Measurements from ENCODE around the gene IBTK.

- TF ChIP-seq POLR2A (IDR thresholded peaks at IDR 0.05; ENCODE audit: low read depth, low read length) (no peak), TAF1 (IDR thresholded peaks at IDR 0.05; ENCODE audit: low read depth, low read length) (no peak), SPI1 (IDR thresholded peaks at IDR 0.05; ENCODE audit: low read depth, low read length) (no peak)
Measured at GRCh38 chr6:82204020-82204419, 43.5 kb downstream of the IBTK start.

Data from GM12891 (cell line).